GM23338 (cell line): ENCODE data around the gene GRIN2B. TPM values are rescaled to one million over a fixed set of nuclear protein-coding genes. Genes with fewer than 3 reads are reported as not detected.

ENCODE experiments used
- ATAC-seq: fragments of 200-7000 bp; cut with Tn5 transposase; 3 replicates; pipeline ENCODE4 v1.9.1; 2020
- DNase-seq: peaks from one replicate; pipeline ENCODE4 v3.0.0-alpha.2; 2015; ENCODE audit warnings: low spot score
- H2AFZ ChIP-seq: fragments of 200-600 bp; sonication (generic); 2 replicates; pipeline ENCODE4 v1.8.0; 2016; ENCODE audit warnings: antibody characterized with exemption, mild to moderate bottlenecking, moderate library complexity
- H3F3A ChIP-seq: fragments of 200-600 bp; sonication (generic); replicated peaks from 2 replicates; pipeline ENCODE4 v1.8.0; 2017; ENCODE audit warnings: antibody characterized with exemption, mixed run types, low read depth
- H3K27ac ChIP-seq: fragments of 200-600 bp; sonication (generic); 2 replicates; pipeline ENCODE4 v1.6.1; 2016; ENCODE audit warnings: low read depth
- H3K27me3 ChIP-seq: fragments of 200-600 bp; sonication (generic); 2 replicates; pipeline ENCODE4 v1.8.0; 2016; ENCODE audit warnings: mild to moderate bottlenecking, mixed run types, moderate library complexity; ENCODE audit not compliant: insufficient read depth
- H3K36me3 ChIP-seq: fragments of 200-600 bp; sonication (generic); 2 replicates; pipeline ENCODE4 v1.8.0; 2016; ENCODE audit warnings: mild to moderate bottlenecking; ENCODE audit not compliant: insufficient read depth
- H3K4me1 ChIP-seq: fragments of 200-600 bp; sonication (generic); 2 replicates; pipeline ENCODE4 v1.8.0; 2016; ENCODE audit warnings: mild to moderate bottlenecking, moderate library complexity; ENCODE audit not compliant: insufficient read depth
- H3K4me2 ChIP-seq: fragments of 200-600 bp; sonication (generic); 2 replicates; pipeline ENCODE4 v1.7.1; 2017; ENCODE audit warnings: mixed run types
- H3K4me3 ChIP-seq: fragments of 200-600 bp; sonication (generic); 2 replicates; pipeline ENCODE4 v1.6.1; 2016; ENCODE audit warnings: mixed run types
- H3K79me2 ChIP-seq: fragments of 200-600 bp; sonication (generic); replicated peaks from 2 replicates; pipeline ENCODE4 v1.8.0; 2017; ENCODE audit warnings: mild to moderate bottlenecking; ENCODE audit not compliant: insufficient read depth
- H3K9me2 ChIP-seq: fragments of 200-600 bp; sonication (generic); 2 replicates; pipeline ENCODE4 v1.8.0; 2017; ENCODE audit not compliant: insufficient read depth
- H4K20me1 ChIP-seq: fragments of 200-600 bp; sonication (generic); replicated peaks from 2 replicates; pipeline ENCODE4 v1.8.0; 2017; ENCODE audit warnings: mild to moderate bottlenecking; ENCODE audit not compliant: insufficient read depth
- H3K27ac Mint-ChIP-seq: 2 replicates; pipeline ENCODE4 v1.8.0; 2020; ENCODE audit warnings: inconsistent platforms, mild to moderate bottlenecking, moderate library complexity, mixed read lengths
- H3K27me3 Mint-ChIP-seq: 3 replicates; pipeline ENCODE4 v1.8.0; 2022; ENCODE audit warnings: low read depth, mild to moderate bottlenecking, moderate library complexity, mixed read lengths, inconsistent platforms; ENCODE audit not compliant: insufficient read depth, poor library complexity
- H3K36me3 Mint-ChIP-seq: 3 replicates; pipeline ENCODE4 v1.8.0; 2021; ENCODE audit warnings: low read depth, mild to moderate bottlenecking, inconsistent platforms, moderate library complexity, mixed read lengths
- H3K4me1 Mint-ChIP-seq: 3 replicates; pipeline ENCODE4 v1.8.0; 2020; ENCODE audit warnings: mild to moderate bottlenecking, inconsistent platforms, mixed read lengths
- H3K4me3 Mint-ChIP-seq: 3 replicates; pipeline ENCODE4 v1.8.0; 2021; ENCODE audit warnings: moderate library complexity, mild to moderate bottlenecking, inconsistent platforms, mixed read lengths
- H3K9me3 Mint-ChIP-seq: 3 replicates; pipeline ENCODE4 v1.8.0; 2020; ENCODE audit warnings: moderate library complexity, mild to moderate bottlenecking, inconsistent platforms, mixed read lengths
- EZH2 ChIP-seq: fragments of 200-600 bp; sonication (generic); IDR thresholded peaks from one replicate; pipeline ENCODE4 v1.8.0; 2017; ENCODE audit warnings: antibody characterized with exemption, mild to moderate bottlenecking, low read depth; ENCODE audit not compliant: unreplicated experiment
- EZH2phosphoT487 ChIP-seq: fragments of 200-600 bp; sonication (generic); IDR thresholded peaks from one replicate; pipeline ENCODE4 v1.8.1; 2018; ENCODE audit warnings: antibody characterized with exemption; ENCODE audit not compliant: unreplicated experiment
- NANOG ChIP-seq: IDR thresholded peaks from 2 replicates; pipeline ENCODE4 v1.6.1; 2016; ENCODE audit warnings: antibody characterized with exemption, borderline replicate concordance
- POLR2AphosphoS5 ChIP-seq: IDR thresholded peaks from 2 replicates; pipeline ENCODE4 v1.6.1; 2016; ENCODE audit warnings: antibody characterized with exemption, low read depth
- ZNF114 ChIP-seq: fragments of 250-450 bp; sonication (Bioruptor Pico); IDR thresholded peaks from 2 replicates; pipeline ENCODE4 v1.5.0; 2020; ENCODE audit warnings: mild to moderate bottlenecking, moderate library complexity
- polyA plus RNA-seq: library from polyadenylated mRNA; unstranded; fragments of >200 nt; fragmentation: Nextera tagmentation; extraction: Ambion mirVana; gene quantifications from 2 replicates; pipeline ENCODE4 v1.2.1, GENCODE V29; 2016
- total RNA-seq: library from RNA; depleted of rRNA; stranded (reverse); fragments of >200 nt; shearing (Covaris generic); gene quantifications from 2 replicates; pipeline ENCODE4 v1.2.3, GENCODE V29; 2014
- TF ChIP-seq, protein P1 (sequence below): fragments of 250-450 bp; sonication (Bioruptor Pico); IDR thresholded peaks from 2 replicates; pipeline ENCODE4 v1.5.0; 2020; ENCODE audit warnings: mild to moderate bottlenecking, moderate library complexity
- TF ChIP-seq, protein P2 (sequence below): IDR thresholded peaks from one replicate; pipeline ENCODE4 v1.6.1; 2018; ENCODE audit warnings: antibody characterized with exemption; ENCODE audit not compliant: unreplicated experiment
- TF ChIP-seq, protein P3 (sequence below), 2 experiments: fragments of 200-600 bp in 1 of 2; sonication (generic) in 1 of 2; conservative IDR thresholded peaks; 2 replicates each; pipeline versions ENCODE4 v1.5.1 to v1.6.1; 2016 to 2017; ENCODE audit warnings: antibody characterized with exemption in 2 of 2, low read depth in 2 of 2, mild to moderate bottlenecking in 2 of 2, moderate library complexity in 1 of 2

The GRIN2B gene
- total and polyA plus RNA-seq, 2 experiments from 2014 or later = 0.31 to 3.0 TPM

DNA sequence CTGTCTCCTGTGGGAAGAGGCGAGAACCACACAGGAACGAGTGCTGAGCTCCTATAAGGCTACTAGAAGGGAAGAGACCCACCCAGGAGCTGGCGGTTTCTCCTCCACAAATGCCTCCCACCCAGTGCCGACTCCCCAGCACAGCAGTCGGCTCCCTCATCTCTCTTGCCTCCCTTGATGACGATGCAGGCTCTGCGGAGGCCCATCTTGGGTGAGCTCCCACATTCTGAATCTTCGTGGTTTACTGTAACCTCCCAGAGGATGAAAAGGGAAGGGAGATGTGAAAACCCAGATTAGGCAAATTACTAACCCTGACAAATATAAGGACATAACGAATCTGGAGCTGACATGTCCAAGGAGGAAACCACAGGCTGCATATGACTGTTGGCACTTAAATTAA lies 23.8 kb downstream of the GRIN2B start:
- ATAC-seq (no peak), DNase-seq (no peak)
- Histone ChIP-seq H3K9me2 (peaks cover 5% of the 10 kb centered on the region; the same call in 1 of the 2 replicates), H2AFZ (no peak overlapping the region), H3K27me3 (no peaks in the 10 kb centered on the region), H3K27ac (no peak overlapping the region), H3K4me2 (no peak overlapping the region), H4K20me1 (no peaks in the 10 kb centered on the region), H3K36me3 (no peaks in the 10 kb centered on the region), H3K4me3 (no peak overlapping the region), H3F3A (no peaks in the 10 kb centered on the region), H3K79me2 (no peaks in the 10 kb centered on the region), H3K4me1 (peaks cover 24% of the 10 kb centered on the region)
- Mint-ChIP-seq H3K27me3 (peaks cover 2% of the 10 kb centered on the region), H3K36me3 (peaks cover 3% of the 10 kb centered on the region; the same call in 1 of the 3 replicates), H3K4me1 (peaks cover 24% of the 10 kb centered on the region), H3K9me3 (peaks cover 3% of the 10 kb centered on the region; the same call in 1 of the 3 replicates), H3K27ac (no peak overlapping the region), H3K4me3 (no peak overlapping the region)
- TF ChIP-seq ZNF114 (CRISPR knock-in tag) (no peak), POLR2AphosphoS5 (no peak), EZH2 (no peak), NANOG (no peak), EZH2phosphoT487 (no peak)
- TF ChIP-seq, protein P1, sequence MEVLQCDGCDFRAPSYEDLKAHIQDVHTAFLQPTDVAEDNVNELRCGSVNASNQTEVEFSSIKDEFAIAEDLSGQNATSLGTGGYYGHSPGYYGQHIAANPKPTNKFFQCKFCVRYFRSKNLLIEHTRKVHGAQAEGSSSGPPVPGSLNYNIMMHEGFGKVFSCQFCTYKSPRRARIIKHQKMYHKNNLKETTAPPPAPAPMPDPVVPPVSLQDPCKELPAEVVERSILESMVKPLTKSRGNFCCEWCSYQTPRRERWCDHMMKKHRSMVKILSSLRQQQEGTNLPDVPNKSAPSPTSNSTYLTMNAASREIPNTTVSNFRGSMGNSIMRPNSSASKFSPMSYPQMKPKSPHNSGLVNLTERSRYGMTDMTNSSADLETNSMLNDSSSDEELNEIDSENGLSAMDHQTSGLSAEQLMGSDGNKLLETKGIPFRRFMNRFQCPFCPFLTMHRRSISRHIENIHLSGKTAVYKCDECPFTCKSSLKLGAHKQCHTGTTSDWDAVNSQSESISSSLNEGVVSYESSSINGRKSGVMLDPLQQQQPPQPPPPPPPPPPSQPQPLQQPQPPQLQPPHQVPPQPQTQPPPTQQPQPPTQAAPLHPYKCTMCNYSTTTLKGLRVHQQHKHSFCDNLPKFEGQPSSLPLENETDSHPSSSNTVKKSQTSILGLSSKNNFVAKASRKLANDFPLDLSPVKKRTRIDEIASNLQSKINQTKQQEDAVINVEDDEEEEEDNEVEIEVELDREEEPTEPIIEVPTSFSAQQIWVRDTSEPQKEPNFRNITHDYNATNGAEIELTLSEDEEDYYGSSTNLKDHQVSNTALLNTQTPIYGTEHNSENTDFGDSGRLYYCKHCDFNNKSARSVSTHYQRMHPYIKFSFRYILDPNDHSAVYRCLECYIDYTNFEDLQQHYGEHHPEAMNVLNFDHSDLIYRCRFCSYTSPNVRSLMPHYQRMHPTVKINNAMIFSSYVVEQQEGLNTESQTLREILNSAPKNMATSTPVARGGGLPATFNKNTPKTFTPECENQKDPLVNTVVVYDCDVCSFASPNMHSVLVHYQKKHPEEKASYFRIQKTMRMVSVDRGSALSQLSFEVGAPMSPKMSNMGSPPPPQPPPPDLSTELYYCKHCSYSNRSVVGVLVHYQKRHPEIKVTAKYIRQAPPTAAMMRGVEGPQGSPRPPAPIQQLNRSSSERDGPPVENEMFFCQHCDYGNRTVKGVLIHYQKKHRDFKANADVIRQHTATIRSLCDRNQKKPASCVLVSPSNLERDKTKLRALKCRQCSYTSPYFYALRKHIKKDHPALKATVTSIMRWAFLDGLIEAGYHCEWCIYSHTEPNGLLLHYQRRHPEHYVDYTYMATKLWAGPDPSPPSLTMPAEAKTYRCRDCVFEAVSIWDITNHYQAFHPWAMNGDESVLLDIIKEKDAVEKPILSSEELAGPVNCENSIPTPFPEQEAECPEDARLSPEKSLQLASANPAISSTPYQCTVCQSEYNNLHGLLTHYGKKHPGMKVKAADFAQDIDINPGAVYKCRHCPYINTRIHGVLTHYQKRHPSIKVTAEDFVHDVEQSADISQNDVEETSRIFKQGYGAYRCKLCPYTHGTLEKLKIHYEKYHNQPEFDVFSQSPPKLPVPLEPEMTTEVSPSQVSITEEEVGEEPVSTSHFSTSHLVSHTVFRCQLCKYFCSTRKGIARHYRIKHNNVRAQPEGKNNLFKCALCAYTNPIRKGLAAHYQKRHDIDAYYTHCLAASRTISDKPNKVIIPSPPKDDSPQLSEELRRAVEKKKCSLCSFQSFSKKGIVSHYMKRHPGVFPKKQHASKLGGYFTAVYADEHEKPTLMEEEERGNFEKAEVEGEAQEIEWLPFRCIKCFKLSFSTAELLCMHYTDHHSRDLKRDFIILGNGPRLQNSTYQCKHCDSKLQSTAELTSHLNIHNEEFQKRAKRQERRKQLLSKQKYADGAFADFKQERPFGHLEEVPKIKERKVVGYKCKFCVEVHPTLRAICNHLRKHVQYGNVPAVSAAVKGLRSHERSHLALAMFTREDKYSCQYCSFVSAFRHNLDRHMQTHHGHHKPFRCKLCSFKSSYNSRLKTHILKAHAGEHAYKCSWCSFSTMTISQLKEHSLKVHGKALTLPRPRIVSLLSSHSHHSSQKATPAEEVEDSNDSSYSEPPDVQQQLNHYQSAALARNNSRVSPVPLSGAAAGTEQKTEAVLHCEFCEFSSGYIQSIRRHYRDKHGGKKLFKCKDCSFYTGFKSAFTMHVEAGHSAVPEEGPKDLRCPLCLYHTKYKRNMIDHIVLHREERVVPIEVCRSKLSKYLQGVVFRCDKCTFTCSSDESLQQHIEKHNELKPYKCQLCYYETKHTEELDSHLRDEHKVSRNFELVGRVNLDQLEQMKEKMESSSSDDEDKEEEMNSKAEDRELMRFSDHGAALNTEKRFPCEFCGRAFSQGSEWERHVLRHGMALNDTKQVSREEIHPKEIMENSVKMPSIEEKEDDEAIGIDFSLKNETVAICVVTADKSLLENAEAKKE = no peak
- TF ChIP-seq, protein P2, sequence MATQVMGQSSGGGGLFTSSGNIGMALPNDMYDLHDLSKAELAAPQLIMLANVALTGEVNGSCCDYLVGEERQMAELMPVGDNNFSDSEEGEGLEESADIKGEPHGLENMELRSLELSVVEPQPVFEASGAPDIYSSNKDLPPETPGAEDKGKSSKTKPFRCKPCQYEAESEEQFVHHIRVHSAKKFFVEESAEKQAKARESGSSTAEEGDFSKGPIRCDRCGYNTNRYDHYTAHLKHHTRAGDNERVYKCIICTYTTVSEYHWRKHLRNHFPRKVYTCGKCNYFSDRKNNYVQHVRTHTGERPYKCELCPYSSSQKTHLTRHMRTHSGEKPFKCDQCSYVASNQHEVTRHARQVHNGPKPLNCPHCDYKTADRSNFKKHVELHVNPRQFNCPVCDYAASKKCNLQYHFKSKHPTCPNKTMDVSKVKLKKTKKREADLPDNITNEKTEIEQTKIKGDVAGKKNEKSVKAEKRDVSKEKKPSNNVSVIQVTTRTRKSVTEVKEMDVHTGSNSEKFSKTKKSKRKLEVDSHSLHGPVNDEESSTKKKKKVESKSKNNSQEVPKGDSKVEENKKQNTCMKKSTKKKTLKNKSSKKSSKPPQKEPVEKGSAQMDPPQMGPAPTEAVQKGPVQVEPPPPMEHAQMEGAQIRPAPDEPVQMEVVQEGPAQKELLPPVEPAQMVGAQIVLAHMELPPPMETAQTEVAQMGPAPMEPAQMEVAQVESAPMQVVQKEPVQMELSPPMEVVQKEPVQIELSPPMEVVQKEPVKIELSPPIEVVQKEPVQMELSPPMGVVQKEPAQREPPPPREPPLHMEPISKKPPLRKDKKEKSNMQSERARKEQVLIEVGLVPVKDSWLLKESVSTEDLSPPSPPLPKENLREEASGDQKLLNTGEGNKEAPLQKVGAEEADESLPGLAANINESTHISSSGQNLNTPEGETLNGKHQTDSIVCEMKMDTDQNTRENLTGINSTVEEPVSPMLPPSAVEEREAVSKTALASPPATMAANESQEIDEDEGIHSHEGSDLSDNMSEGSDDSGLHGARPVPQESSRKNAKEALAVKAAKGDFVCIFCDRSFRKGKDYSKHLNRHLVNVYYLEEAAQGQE = no peak
- TF ChIP-seq, protein P3, sequence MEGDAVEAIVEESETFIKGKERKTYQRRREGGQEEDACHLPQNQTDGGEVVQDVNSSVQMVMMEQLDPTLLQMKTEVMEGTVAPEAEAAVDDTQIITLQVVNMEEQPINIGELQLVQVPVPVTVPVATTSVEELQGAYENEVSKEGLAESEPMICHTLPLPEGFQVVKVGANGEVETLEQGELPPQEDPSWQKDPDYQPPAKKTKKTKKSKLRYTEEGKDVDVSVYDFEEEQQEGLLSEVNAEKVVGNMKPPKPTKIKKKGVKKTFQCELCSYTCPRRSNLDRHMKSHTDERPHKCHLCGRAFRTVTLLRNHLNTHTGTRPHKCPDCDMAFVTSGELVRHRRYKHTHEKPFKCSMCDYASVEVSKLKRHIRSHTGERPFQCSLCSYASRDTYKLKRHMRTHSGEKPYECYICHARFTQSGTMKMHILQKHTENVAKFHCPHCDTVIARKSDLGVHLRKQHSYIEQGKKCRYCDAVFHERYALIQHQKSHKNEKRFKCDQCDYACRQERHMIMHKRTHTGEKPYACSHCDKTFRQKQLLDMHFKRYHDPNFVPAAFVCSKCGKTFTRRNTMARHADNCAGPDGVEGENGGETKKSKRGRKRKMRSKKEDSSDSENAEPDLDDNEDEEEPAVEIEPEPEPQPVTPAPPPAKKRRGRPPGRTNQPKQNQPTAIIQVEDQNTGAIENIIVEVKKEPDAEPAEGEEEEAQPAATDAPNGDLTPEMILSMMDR (conservative IDR thresholded peaks at IDR 0.05; ENCODE audit: low read depth in 2 of 2) = no peak
